ENCODE data around the gene C2.

The C2 gene

GRCh38 chr6:31927242-31927862 is at the start of gene C2:
Gene C2, plus strand, starts transcription at chr6:31927717. Its CDS starts 36 bp downstream, at chr6:31927753.
- DNase-seq, result no peak

DNA sequence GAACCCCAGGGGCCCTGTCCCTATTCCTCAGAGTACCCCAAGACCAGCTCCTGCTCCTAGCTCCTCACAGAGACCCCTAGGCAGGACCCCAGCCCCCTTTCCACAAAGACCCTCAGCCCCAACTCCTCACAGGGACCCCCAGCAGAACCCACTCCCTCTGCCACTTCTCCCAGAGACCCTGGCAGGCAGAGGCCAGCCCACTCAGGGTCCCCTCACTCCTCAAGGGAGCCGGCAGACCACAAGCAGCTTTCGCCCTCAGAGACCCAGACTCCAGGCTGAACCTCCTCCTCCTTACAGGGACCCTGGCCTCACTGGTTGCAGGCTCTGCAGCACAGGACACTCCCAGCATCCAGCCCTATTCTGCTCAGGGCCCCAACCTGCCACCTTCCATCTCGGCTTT is 49.3 kb upstream of the C2 start:
- DNase-seq, result no peak

- no peak for DNase-seq
Measured at GRCh38 chr6:31878726-31879125, 48.8 kb upstream of the C2 start, which contains the start of gene SLC44A4. Gene SLC44A4, minus strand, starts transcription at chr6:31878997. Its CDS starts 17 bp downstream, at chr6:31878980.

- DNase-seq, result no peak
Measured at GRCh38 chr6:31879143-31879542, 48.4 kb upstream of the C2 start.

DNA sequence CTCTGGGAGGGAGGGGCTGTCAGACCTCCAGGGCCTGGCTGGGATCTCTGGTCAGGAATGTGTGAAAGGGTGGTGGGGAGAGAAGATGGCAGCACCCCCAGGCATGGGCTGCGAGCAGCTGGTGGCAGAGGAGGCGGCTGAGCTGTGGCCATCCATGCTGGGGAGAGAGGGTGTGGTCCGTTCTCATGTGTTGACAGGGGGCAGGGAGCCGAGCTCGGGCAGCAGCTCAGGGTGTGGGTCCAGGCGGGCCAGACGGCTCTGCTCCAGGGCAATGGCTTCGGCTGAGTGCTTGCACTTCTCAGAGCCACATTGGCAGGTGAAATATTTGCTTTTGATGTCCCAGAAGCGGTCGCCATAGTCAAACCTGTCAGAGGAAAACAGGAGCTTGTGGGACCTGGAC is 47.6 kb upstream of the C2 start:
- no peak for DNase-seq

- no peak for DNase-seq
Measured at GRCh38 chr6:31880616-31881015, 46.9 kb upstream of the C2 start.

GRCh38 chr6:31881136-31881859 is 46.2 kb upstream of the C2 start:
- no peak for DNase-seq

- no peak for DNase-seq
Measured at GRCh38 chr6:31882344-31882743, 45.2 kb upstream of the C2 start.

- no peak for DNase-seq
Measured at GRCh38 chr6:31883676-31884075, 43.8 kb upstream of the C2 start.

DNA sequence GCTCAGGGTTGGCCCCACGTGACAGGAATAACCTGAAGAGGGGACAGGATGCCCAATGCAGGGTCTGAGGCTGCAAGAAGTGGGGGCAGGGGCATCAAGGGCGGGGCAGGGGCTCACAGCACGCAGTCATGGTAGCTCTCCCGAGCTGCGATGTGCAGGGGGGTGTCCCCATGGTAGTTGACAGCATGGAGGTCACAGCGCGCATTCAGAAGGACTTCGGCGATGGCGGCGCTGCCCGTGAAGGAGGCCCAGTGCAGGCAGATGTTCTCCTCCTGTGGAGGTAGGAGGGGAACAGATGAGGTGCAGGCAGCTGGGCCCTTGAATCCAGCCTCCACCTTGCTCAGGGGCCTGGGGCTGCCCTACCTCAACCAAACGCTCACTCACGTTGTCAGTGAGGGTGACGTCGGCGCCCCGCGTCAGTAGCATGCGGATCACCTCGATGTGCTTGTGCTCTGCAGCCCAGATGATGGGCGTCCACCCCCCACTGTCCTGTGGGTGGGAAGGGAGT is 42.9 kb upstream of the C2 start:
- DNase-seq, result no peak

DNA sequence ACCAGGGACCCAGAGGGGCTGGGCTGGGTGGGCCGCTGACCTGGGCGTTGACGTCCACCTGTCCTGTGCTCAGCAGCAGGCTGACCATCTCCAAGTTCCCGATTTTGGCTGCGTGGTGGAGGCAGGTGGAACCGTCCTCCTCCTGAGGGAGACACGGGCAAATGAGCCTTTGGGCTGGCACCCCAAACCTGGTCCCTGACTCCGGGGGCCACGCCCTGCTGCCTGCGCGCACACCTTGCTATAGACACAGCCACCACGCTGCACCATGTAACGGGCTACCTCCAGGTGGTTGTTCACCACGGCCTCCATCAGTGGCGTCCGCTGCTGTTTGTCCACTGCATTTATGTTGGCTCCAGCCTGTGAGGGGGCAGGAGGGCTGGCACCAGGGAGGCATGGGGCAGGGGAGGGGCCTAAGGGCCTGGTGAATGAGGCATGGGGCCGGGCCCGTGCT is 41.0 kb upstream of the C2 start:
- no peak for DNase-seq

GRCh38 chr6:31887173-31888007 is 40.1 kb upstream of the C2 start:
- DNase-seq, result no peak

GRCh38 chr6:31888276-31889258 is 39.0 kb upstream of the C2 start:
- DNase-seq, result peak; percentile 69

DNA sequence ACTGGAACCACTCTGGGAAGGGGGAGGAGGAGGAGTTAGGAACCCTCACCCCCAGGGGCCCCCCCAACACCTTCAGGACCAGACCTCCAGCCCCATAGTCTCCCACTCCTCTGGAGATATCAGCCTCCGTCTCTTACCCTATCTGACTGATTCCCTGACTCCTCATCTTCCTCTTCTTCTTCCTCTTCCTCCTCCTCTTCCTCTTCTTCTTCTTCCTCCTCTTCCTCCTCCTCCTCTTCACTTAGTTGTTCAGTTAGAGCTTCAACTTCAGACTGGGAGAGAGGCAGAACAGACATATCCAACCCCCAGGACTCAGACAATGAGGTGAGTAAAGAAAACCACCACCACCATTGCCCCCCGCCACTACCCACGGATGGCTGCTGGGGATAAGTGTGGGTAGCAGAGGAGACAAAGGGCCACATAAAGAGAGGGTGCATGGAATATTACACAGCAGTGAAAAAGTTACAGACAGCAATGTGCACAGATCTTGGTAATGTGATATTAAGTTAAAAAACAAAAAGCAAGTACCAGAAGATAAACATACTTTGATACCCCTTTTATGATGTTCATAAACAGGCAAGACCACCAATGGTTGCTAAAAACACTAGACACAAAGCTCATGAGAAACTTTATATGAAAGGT is 38.1 kb upstream of the C2 start:
- no peak for DNase-seq

GRCh38 chr6:31892821-31893220 is 34.7 kb upstream of the C2 start:
- no peak for DNase-seq

GRCh38 chr6:31896493-31896855 is 31.0 kb upstream of the C2 start:
- no peak for DNase-seq

GRCh38 chr6:31896856-31897611 is 30.5 kb upstream of the C2 start:
- DNase-seq, result peak; percentile 10

DNA sequence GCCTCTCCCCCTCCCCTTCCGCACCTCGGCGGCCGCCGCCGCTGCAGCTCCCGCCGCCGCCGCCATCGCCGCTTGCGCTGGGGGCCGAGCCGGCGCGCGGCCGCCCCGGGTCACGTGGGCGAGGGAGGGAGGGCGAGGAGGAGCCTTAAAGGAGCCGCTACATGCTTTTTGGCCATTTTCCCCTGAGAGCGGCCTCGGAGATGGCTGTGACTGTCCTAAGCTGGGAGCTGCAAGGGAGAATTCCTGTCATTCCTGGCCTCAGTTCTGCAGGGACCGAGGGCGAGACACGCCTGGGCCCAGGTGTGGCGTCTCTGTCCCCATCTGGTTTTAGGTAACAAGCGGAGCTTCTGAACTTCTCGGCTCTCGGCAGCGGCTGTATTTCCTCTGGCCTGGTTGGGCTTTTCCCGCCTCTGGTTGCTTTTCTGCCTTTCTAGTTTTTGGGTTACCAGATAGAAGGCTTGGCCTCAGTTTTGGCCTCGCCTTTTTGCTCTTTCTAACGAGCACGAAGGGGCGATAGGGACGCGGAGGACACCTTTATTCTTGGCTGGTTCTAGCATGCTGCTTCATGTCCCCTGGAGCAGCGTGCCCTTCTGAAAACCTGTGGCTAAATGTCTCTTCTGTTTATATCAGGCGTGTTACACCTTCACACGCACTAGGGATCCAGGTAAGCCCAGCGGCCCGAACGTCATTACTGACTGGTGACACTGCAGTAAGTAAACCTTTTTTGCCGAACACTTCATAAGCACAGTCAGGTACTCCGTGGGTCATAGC is 29.7 kb upstream of the C2 start, which contains the start of gene EHMT2:
Gene EHMT2, minus strand, starts transcription at position 87 of the 771 bp plus-strand sequence. Its CDS starts 21 bp downstream, at position 66.
- DNase-seq, result peak; percentile 85

GRCh38 chr6:31898383-31899011 is 29.0 kb upstream of the C2 start:
- peak; percentile 52 for DNase-seq

Data from CD4-positive, alpha-beta T cell treated with Interleukin-6 for 4 hours (primary cell).